Endothelial cell of umbilical vein (primary cell): ENCODE data around the gene RAB40C.

Experiments used
- EZH2 ChIP-seq: IDR thresholded peaks from 2 replicates; pipeline ENCODE4 v1.6.1; 2012; ENCODE audit warnings: borderline replicate concordance, low read depth, mild to moderate bottlenecking, moderate library complexity, low read length, inconsistent platforms; ENCODE audit not compliant: severe bottlenecking
- FOS ChIP-seq: IDR thresholded peaks from 2 replicates; pipeline ENCODE4 v1.6.1; 2011; ENCODE audit warnings: mild to moderate bottlenecking, low read length, moderate library complexity, borderline replicate concordance; ENCODE audit not compliant: insufficient read depth
- MYC ChIP-seq: IDR thresholded peaks from one replicate; pipeline ENCODE4 v1.6.1; 2011; ENCODE audit warnings: mild to moderate bottlenecking, low read depth, low read length
- POLR2A ChIP-seq: IDR thresholded peaks from 2 replicates; pipeline ENCODE4 v1.6.1; 2012; ENCODE audit warnings: low read depth, mild to moderate bottlenecking, control low read depth, low read length
- POLR2AphosphoS5 ChIP-seq: IDR thresholded peaks from 2 replicates; pipeline ENCODE4 v1.6.1; 2012; ENCODE audit warnings: low read depth, mild to moderate bottlenecking, control low read depth, low read length, moderate library complexity; ENCODE audit not compliant: insufficient read depth
- TF ChIP-seq, protein P1 (sequence below), 2 donors: IDR thresholded peaks; 1 replicate in 1 of 2; 2 replicates in 1 of 2; pipeline ENCODE4 v1.5.1; 2011; ENCODE audit warnings: low read length in 2 of 2, mild to moderate bottlenecking in 2 of 2, moderate library complexity in 2 of 2, control low read depth in 1 of 2, inconsistent platforms in 1 of 2, low read depth in 1 of 2; ENCODE audit not compliant: insufficient read depth in 1 of 2; ENCODE audit errors: extremely low read depth in 1 of 2

DNA sequence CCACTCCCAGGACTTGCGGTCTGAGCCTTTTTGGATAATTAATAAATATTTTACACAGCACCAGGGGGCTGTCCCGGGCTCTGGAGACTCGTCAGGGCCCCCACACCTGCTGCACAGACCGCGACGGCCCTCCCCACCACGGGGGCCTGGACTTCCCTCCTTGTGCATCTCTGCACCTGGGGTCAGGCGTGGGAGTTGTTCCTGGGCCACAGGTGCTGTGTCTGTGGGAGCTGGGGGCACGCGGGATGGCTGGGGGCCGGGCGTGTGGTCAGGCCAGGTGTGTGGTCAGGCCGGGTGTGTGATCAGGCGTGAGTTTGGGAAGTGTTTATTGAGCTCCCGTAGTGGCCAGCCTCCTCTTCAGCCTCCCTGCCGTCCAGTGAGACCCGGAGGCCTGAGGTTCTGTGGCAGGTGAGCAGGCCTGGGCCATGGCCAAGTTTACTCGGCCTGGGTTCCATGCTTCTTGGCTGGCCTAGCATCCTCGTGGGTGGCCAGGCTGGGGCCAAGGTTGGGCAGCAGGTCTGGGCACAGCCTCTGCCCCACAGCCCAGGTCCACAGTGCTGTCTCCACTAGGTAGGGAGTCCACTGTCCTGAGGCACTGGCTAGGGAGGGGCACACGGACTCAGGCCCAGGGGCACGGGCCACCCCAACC lies 88.5 kb downstream of the RAB40C start:
- TF ChIP-seq, protein P1, sequence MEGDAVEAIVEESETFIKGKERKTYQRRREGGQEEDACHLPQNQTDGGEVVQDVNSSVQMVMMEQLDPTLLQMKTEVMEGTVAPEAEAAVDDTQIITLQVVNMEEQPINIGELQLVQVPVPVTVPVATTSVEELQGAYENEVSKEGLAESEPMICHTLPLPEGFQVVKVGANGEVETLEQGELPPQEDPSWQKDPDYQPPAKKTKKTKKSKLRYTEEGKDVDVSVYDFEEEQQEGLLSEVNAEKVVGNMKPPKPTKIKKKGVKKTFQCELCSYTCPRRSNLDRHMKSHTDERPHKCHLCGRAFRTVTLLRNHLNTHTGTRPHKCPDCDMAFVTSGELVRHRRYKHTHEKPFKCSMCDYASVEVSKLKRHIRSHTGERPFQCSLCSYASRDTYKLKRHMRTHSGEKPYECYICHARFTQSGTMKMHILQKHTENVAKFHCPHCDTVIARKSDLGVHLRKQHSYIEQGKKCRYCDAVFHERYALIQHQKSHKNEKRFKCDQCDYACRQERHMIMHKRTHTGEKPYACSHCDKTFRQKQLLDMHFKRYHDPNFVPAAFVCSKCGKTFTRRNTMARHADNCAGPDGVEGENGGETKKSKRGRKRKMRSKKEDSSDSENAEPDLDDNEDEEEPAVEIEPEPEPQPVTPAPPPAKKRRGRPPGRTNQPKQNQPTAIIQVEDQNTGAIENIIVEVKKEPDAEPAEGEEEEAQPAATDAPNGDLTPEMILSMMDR (IDR thresholded peaks at IDR 0.05; ENCODE audit: extremely low read depth in 1 of 2, insufficient read depth in 1 of 2, low read depth in 1 of 2, low read length in 2 of 2): no peak
- TF ChIP-seq EZH2: no peak
- TF ChIP-seq FOS: no peak
- no peak for TF ChIP-seq MYC
- no peak for TF ChIP-seq POLR2A
- no peak for TF ChIP-seq POLR2AphosphoS5
